Measurements from ENCODE around the gene SMYD2.

SMYD2 gene

GRCh38 chr1:214280386-214281020 is 456 bp upstream of the SMYD2 start:
- FAIRE-seq, result peak; percentile 68
- TF ChIP-seq POLR2AphosphoS5 (IDR thresholded peaks at IDR 0.05; ENCODE audit: low read depth, low read length) (0 out of 2 replicates have a peak, but pooled peaks have one; percentile 21), POU2F2 (IDR thresholded peaks at IDR 0.05; ENCODE audit: low read depth, low read length) (no peak), TAF1 (IDR thresholded peaks at IDR 0.05; ENCODE audit: low read depth, low read length) (no peak), PAX5 (IDR thresholded peaks at IDR 0.05; ENCODE audit: insufficient read depth, low read length, severe bottlenecking) (no peak), SPI1 (IDR thresholded peaks at IDR 0.05; ENCODE audit: low read depth, low read length) (peak; percentile 46), POLR2A (IDR thresholded peaks at IDR 0.05; ENCODE audit: low read depth, low read length) (no peak)
- DNase-seq (ENCODE audit: insufficient read length, low spot score), result no peak

DNA sequence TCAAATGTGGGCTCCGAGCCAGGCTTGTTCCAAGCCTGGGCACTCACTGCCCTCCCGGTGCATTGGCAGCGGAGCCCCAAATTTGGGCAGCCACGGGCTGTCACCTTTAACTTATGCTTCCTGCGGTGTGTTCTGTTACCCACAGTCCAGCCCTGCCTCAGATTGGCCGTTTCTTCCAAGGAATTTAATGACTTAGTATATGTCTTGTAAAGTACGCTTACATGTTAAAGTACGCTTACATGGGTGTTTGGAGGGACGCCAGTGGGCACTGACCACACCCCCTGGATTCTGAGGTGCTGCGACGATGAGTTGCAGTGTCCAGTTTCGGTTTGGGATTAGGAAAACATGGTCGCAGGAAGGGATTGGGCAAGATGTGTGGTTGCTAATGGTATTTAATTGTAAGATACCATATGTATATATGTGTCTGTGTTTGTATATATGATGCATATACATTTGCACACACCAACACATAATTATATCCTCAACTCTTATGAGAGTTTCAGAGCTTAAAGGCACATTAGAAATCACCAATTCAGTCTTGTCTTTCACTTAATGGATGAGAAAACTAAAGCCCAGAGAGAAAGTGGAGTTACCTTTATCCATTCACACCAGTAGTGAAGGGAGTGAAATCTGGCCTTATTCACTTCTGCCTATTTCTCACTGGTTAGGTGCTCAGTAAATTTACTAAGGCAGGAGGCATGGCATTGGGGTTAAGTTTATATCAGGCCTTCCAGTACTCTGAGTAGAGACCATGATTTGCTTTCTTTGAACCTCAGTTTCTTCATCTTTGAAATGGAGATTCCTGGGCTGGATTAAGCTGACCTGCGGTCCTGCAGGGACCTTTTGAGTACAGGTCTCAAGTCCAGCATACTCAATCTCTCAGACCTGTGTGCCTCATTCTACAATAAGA is 1.0 kb downstream of the SMYD2 start:
- no peak for DNase-seq (ENCODE audit: insufficient read length, low spot score)
- no peak for TF ChIP-seq POLR2AphosphoS5 (IDR thresholded peaks at IDR 0.05; ENCODE audit: low read depth, low read length)
- no peak for TF ChIP-seq PAX5 (IDR thresholded peaks at IDR 0.05; ENCODE audit: insufficient read depth, low read length, severe bottlenecking)
- TF ChIP-seq POU2F2 (IDR thresholded peaks at IDR 0.05; ENCODE audit: low read depth, low read length), result no peak
- no peak for TF ChIP-seq SPI1 (IDR thresholded peaks at IDR 0.05; ENCODE audit: low read depth, low read length)
- no peak for TF ChIP-seq POLR2A (IDR thresholded peaks at IDR 0.05; ENCODE audit: low read depth, low read length)
- no peak for TF ChIP-seq TAF1 (IDR thresholded peaks at IDR 0.05; ENCODE audit: low read depth, low read length)
- peak; percentile 70 for FAIRE-seq

DNA sequence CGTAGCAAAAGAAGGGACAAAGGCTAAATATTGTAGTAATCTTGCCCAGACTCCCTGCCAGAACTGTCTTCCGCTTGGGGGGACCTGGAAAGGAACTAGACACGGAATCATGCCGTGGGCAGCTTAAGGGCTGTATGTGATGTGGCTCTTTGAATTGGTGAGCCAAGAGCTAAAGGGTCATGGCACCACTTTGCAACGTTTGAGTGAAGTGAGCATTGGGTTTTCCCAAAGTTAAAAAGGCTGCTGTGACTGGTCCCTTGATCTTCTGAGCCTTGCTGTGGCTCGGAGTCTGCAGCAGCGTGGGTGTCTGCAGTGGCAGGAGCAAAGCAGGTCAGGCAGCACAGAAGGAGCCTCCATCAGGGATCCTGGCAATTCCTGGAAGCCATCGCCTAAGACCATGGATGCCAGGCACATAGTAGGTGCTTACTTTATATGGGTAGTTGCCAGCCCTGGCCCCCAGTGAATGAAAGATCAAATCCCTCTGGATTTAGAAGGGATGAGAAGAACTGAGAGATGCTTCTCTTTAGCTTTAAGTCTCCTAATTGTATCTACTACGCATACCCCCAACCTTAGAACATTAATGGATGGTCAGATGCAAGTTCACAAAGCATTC is 1.8 kb downstream of the SMYD2 start:
- TF ChIP-seq POLR2AphosphoS5 (IDR thresholded peaks at IDR 0.05; ENCODE audit: low read depth, low read length) (no peak), TAF1 (IDR thresholded peaks at IDR 0.05; ENCODE audit: low read depth, low read length) (no peak), SPI1 (IDR thresholded peaks at IDR 0.05; ENCODE audit: low read depth, low read length) (no peak), POU2F2 (IDR thresholded peaks at IDR 0.05; ENCODE audit: low read depth, low read length) (no peak), POLR2A (IDR thresholded peaks at IDR 0.05; ENCODE audit: low read depth, low read length) (no peak), PAX5 (IDR thresholded peaks at IDR 0.05; ENCODE audit: insufficient read depth, low read length, severe bottlenecking) (no peak)
- FAIRE-seq, result no peak

DNA sequence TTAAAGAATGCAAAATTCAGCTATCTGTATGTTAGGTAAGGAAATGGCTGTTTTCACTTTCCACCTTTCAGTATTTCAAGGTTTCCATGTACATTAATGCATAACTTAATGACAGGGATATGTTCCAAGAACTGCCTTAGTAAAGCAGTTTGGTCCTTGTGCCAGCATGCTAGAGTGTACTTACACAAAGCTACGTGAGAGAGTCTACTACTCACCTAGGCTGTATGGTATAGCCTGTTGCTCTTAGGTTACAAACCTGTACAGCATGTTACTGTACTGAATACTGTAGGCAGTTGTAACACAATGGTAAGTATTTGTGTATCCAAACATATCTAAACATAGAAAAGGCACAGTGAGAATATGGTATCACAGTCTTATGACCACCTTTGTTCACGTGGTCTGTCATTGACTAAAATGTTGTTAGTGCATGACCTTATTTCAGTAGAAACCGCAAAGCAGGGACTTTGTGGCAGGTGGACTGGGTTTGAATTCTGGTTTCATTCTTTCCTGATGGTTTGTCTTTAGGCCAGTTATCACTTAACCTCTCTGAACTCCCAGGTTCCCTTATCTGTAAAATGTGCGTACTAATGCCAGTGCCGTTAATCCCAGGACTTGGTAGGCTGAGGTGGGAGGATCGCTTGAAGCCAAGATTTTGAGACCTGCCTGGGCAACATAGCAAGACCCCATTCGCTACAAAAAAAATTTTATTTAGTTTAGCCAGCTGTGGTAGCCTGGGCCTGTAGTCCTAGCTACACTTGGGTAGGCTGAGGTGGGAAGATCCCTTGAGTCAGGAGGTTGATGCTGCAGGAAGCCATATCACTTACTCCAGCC is 4.9 kb downstream of the SMYD2 start:
- TF ChIP-seq POLR2A (IDR thresholded peaks at IDR 0.05; ENCODE audit: low read depth, low read length) (no peak), PAX5 (IDR thresholded peaks at IDR 0.05; ENCODE audit: insufficient read depth, low read length, severe bottlenecking) (no peak), POU2F2 (IDR thresholded peaks at IDR 0.05; ENCODE audit: low read depth, low read length) (no peak), POLR2AphosphoS5 (IDR thresholded peaks at IDR 0.05; ENCODE audit: low read depth, low read length) (no peak), SPI1 (IDR thresholded peaks at IDR 0.05; ENCODE audit: low read depth, low read length) (no peak), TAF1 (IDR thresholded peaks at IDR 0.05; ENCODE audit: low read depth, low read length) (no peak)
- DNase-seq (ENCODE audit: insufficient read length, low spot score) (no peak), FAIRE-seq (peak; percentile 68)

More for the DNA sequence above, 1.8 kb downstream of the SMYD2 start:
- DNase-seq (ENCODE audit: insufficient read length, low spot score), result no peak

- FAIRE-seq, result no peak
- DNase-seq (ENCODE audit: insufficient read length, low spot score), result no peak
- TF ChIP-seq TAF1 (IDR thresholded peaks at IDR 0.05; ENCODE audit: low read depth, low read length), result no peak
- no peak for TF ChIP-seq POLR2A (IDR thresholded peaks at IDR 0.05; ENCODE audit: low read depth, low read length)
Observed at GRCh38 chr1:214287884-214288283, 6.9 kb downstream of the SMYD2 start.

DNA sequence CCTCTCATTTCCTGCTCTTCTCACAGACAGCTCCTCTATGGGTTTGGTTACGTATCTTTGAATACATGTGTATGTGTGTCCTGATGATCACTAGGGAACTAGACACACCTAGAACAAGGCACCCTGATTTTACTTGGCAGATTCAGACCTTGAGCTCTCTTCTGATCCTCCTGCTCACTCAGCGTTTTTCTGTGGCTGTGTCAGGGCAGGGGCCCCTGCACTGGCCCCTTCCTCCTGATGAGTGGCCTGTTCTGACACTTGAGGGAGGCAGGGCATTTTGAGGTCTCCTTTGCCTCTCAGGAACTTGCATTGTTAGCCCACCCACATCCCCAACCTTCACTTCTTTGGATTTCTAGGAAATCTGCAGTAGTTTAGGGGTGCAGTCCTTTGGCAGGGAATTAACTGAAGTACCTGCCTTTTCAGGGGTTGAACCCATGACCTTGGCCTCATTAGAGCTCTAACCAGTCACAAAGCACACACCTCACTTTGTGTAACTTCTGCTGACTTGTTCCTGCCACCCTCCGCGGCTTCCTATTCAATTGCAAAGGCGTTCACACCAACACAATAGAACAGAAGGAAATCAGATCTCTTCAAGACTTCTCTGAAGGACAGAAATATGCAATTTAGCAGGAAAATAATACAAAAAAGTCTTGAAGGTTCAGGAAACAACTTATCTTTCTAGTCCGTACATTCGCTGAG is 8.8 kb downstream of the SMYD2 start:
- DNase-seq (ENCODE audit: insufficient read length, low spot score), result no peak
- no peak for TF ChIP-seq TAF1 (IDR thresholded peaks at IDR 0.05; ENCODE audit: low read depth, low read length)
- no peak for TF ChIP-seq POLR2A (IDR thresholded peaks at IDR 0.05; ENCODE audit: low read depth, low read length)
- TF ChIP-seq SPI1 (IDR thresholded peaks at IDR 0.05; ENCODE audit: low read depth, low read length), result no peak
- no peak for TF ChIP-seq POLR2AphosphoS5 (IDR thresholded peaks at IDR 0.05; ENCODE audit: low read depth, low read length)
- TF ChIP-seq POU2F2 (IDR thresholded peaks at IDR 0.05; ENCODE audit: low read depth, low read length), result no peak
- no peak for TF ChIP-seq PAX5 (IDR thresholded peaks at IDR 0.05; ENCODE audit: insufficient read depth, low read length, severe bottlenecking)
- FAIRE-seq, result no peak

- DNase-seq (ENCODE audit: insufficient read length, low spot score) (no peak), FAIRE-seq (no peak)
- TF ChIP-seq PAX5 (IDR thresholded peaks at IDR 0.05; ENCODE audit: insufficient read depth, low read length, severe bottlenecking) (no peak), POLR2AphosphoS5 (IDR thresholded peaks at IDR 0.05; ENCODE audit: low read depth, low read length) (no peak), TAF1 (IDR thresholded peaks at IDR 0.05; ENCODE audit: low read depth, low read length) (no peak), SPI1 (IDR thresholded peaks at IDR 0.05; ENCODE audit: low read depth, low read length) (no peak), POLR2A (IDR thresholded peaks at IDR 0.05; ENCODE audit: low read depth, low read length) (no peak), POU2F2 (IDR thresholded peaks at IDR 0.05; ENCODE audit: low read depth, low read length) (no peak)
Observed at GRCh38 chr1:214290424-214291037, 9.6 kb downstream of the SMYD2 start.

GRCh38 chr1:214292322-214292721 is 11.4 kb downstream of the SMYD2 start:
- TF ChIP-seq PAX5 (IDR thresholded peaks at IDR 0.05; ENCODE audit: insufficient read depth, low read length, severe bottlenecking) (no peak), POLR2A (IDR thresholded peaks at IDR 0.05; ENCODE audit: low read depth, low read length) (no peak), SPI1 (IDR thresholded peaks at IDR 0.05; ENCODE audit: low read depth, low read length) (no peak), TAF1 (IDR thresholded peaks at IDR 0.05; ENCODE audit: low read depth, low read length) (no peak), POLR2AphosphoS5 (IDR thresholded peaks at IDR 0.05; ENCODE audit: low read depth, low read length) (no peak), POU2F2 (IDR thresholded peaks at IDR 0.05; ENCODE audit: low read depth, low read length) (no peak)
- no peak for DNase-seq (ENCODE audit: insufficient read length, low spot score)

More at GRCh38 chr1:214292322-214292721, 11.4 kb downstream of the SMYD2 start:
- FAIRE-seq, result no peak
